Measurements from ENCODE around the gene KIF18B. TPM values are rescaled to one million over a fixed set of nuclear protein-coding genes. Genes with fewer than 3 reads are reported as not detected.
A peak's percentile ranks its signal among the peaks of the same experiment; 100 is the strongest.

Gene KIF18B
- total RNA-seq, 2 experiments from 2014 or later: 0.05 to 0.08 TPM

- H3K4me1 Mint-ChIP-seq (ENCODE audit: low read depth): no peaks in the 10 kb centered on the region
- CTCF ChIA-PET: no interaction called here
- Histone ChIP-seq H3K4me1 (ENCODE audit: insufficient read depth, low read length) (peaks cover 9% of the 10 kb centered on the region), H3K36me3 (ENCODE audit: insufficient read depth, low read length) (no peaks in the 10 kb centered on the region), H3K27ac (ENCODE audit: low read depth in 1 of 2, low read length in 2 of 2) (no peak overlapping the region), H3K9me3 (ENCODE audit: control insufficient read depth in 1 of 2, insufficient read depth in 1 of 2, low read length in 2 of 2) (no peaks in the 10 kb centered on the region), H3K27me3 (ENCODE audit: control insufficient read depth in 1 of 2, insufficient read depth in 2 of 2, low read length in 2 of 2) (peaks cover 4 to 15% of the 10 kb centered on the region in 2 experiments), H3K4me3 (ENCODE audit: low read length) (no peak overlapping the region)
- DNase-seq (peak in 1 of 14 experiments; percentile 6), ATAC-seq (ENCODE audit: poor library complexity) (no peak)
- no peaks in the 10 kb centered on the region for H3K36me3 Mint-ChIP-seq (ENCODE audit: low read depth)
- intact Hi-C loops (cut with DNase I, micrococcal nuclease): no loop called here
- POLR2A ChIA-PET: no interaction called here
- H3K27me3 Mint-ChIP-seq: peaks cover 32% of the 10 kb centered on the region
- no peak overlapping the region for H3K27ac Mint-ChIP-seq
- H3K9me3 Mint-ChIP-seq: no peaks in the 10 kb centered on the region
- no peak for TF ChIP-seq CTCF (IDR thresholded peaks at IDR 0.05)
- H3K4me3 Mint-ChIP-seq: no peak overlapping the region
Observed at GRCh38 chr17:44906763-44907728, 40.5 kb downstream of the KIF18B start.

- peaks cover 3% of the 10 kb centered on the region for H3K4me1 ChIP-seq (ENCODE audit: insufficient read depth, low read length)
- intact Hi-C loops (cut with DNase I, micrococcal nuclease): no loop called here
- H3K27me3 Mint-ChIP-seq: peaks cover 27% of the 10 kb centered on the region
- no peak for TF ChIP-seq CTCF (IDR thresholded peaks at IDR 0.05)
- DNase-seq (peak in 1 of 14 experiments; percentile 30), ATAC-seq (ENCODE audit: poor library complexity) (no peak)
- CTCF ChIA-PET: no interaction called here
- H3K36me3 ChIP-seq (ENCODE audit: insufficient read depth, low read length): no peaks in the 10 kb centered on the region
- H3K4me3 ChIP-seq (ENCODE audit: low read length): no peak overlapping the region
- H3K4me3 Mint-ChIP-seq: no peak overlapping the region
- no peaks in the 10 kb centered on the region for H3K9me3 ChIP-seq (ENCODE audit: control insufficient read depth in 1 of 2, insufficient read depth in 1 of 2, low read length in 2 of 2)
- no peak overlapping the region for H3K27ac ChIP-seq (ENCODE audit: low read depth in 1 of 2, low read length in 2 of 2)
- no peaks in the 10 kb centered on the region for H3K36me3 Mint-ChIP-seq (ENCODE audit: low read depth)
- POLR2A ChIA-PET: no interaction called here
- no peak overlapping the region for H3K27ac Mint-ChIP-seq
- H3K9me3 Mint-ChIP-seq: no peaks in the 10 kb centered on the region
- no peaks in the 10 kb centered on the region for H3K4me1 Mint-ChIP-seq (ENCODE audit: low read depth)
- peaks cover 0 to 8% of the 10 kb centered on the region in 2 experiments for H3K27me3 ChIP-seq (ENCODE audit: control insufficient read depth in 1 of 2, insufficient read depth in 2 of 2, low read length in 2 of 2)
Observed at GRCh38 chr17:44906010-44906646, 41.4 kb downstream of the KIF18B start.

- ATAC-seq (ENCODE audit: poor library complexity) (no peak), DNase-seq (no peak)
- Histone ChIP-seq H3K4me3 (ENCODE audit: low read length) (no peak overlapping the region), H3K9me3 (ENCODE audit: control insufficient read depth in 1 of 2, insufficient read depth in 1 of 2, low read length in 2 of 2) (no peaks in the 10 kb centered on the region), H3K27me3 (ENCODE audit: control insufficient read depth in 1 of 2, insufficient read depth in 2 of 2, low read length in 2 of 2) (peaks cover 0 to 5% of the 10 kb centered on the region in 2 experiments), H3K4me1 (ENCODE audit: insufficient read depth, low read length) (peaks cover 1% of the 10 kb centered on the region), H3K36me3 (ENCODE audit: insufficient read depth, low read length) (no peaks in the 10 kb centered on the region), H3K27ac (ENCODE audit: low read depth in 1 of 2, low read length in 2 of 2) (no peak overlapping the region)
- intact Hi-C loops (cut with DNase I, micrococcal nuclease): no loop called here
- ChIA-PET POLR2A (no interaction called here), CTCF (no interaction called here)
- TF ChIP-seq CTCF (IDR thresholded peaks at IDR 0.05): no peak
- H3K27ac Mint-ChIP-seq: no peak overlapping the region
- H3K36me3 Mint-ChIP-seq (ENCODE audit: low read depth): no peaks in the 10 kb centered on the region
- H3K4me1 Mint-ChIP-seq (ENCODE audit: low read depth): peaks cover 2% of the 10 kb centered on the region
- no peak overlapping the region for H3K4me3 Mint-ChIP-seq
- H3K9me3 Mint-ChIP-seq: no peaks in the 10 kb centered on the region
- peaks cover 19% of the 10 kb centered on the region for H3K27me3 Mint-ChIP-seq
Observed at GRCh38 chr17:44905006-44906000, 42.3 kb downstream of the KIF18B start.
